AG04450 (cell line): ENCODE measurements around the gene KCNN3. TPM values are rescaled to one million over a fixed set of nuclear protein-coding genes. Genes with fewer than 3 reads are reported as not detected.

ENCODE experiments used
- CTCF ChIA-PET: fragments of 300-600, 350-600 bp; formaldehyde crosslinking; extraction: SDS; loops from one replicate; lab custom pipeline; 2022; ENCODE audit warnings: antibody characterized with exemption, inconsistent platforms; lab: Charles Lee
- POLR2A ChIA-PET: fragments of 350-600 bp; formaldehyde crosslinking; extraction: SDS; loops from one replicate; lab custom pipeline; 2021; ENCODE audit warnings: antibody characterized with exemption, inconsistent platforms; lab: Yijun Ruan, JAX
- DNase-seq: peaks from one replicate; pipeline ENCODE4 v3.0.0-alpha.2; 2011; ENCODE audit warnings: low read depth, low spot score
- H3K27ac ChIP-seq: one replicate; pipeline ENCODE4 v1.5.1; 2012; ENCODE audit warnings: low read depth, low read length, control low read depth
- H3K27me3 ChIP-seq: one replicate; pipeline ENCODE4 v1.6.0; 2012; ENCODE audit warnings: low read length; ENCODE audit not compliant: control insufficient read depth, insufficient read depth
- H3K4me3 ChIP-seq: 2 replicates; pipeline ENCODE4 v1.5.1; 2011; ENCODE audit warnings: mild to moderate bottlenecking, low read depth, low read length, control low read depth
- H3K9me3 ChIP-seq: 2 replicates; pipeline ENCODE4 v1.5.1; 2012; ENCODE audit warnings: low read length; ENCODE audit not compliant: control insufficient read depth, insufficient read depth
- CTCF ChIP-seq: IDR thresholded peaks from 2 replicates; pipeline ENCODE4 v1.5.1; 2011; ENCODE audit warnings: low read depth, low read length, control low read depth, inconsistent platforms
- polyA plus RNA-seq: library from polyadenylated mRNA; depleted of rRNA; stranded (reverse); fragments of >200 nt; gene quantifications from 2 replicates; pipeline ENCODE4 v1.2.3, GENCODE V29; 2011

Gene KCNN3
- polyA plus RNA-seq, 1 experiment, result 0.09 TPM

DNA sequence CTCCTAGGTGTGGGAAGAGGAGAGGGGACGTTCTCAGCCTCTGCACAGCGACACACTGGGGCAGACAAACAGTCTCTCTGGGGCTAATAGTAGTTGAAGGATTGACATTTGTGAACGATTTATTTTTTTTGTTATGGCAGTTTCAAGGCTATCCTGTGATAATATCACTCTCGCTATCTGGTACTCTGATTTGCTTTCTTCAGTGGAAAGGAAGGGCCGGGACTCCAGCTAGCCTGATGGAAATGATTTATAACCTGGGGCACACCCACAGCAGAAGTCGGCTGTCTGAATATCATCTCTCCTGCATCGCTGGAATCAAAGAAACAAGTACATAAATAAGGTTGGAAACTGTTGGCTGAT, 122.7 kb downstream of the KCNN3 start:
- no peak for TF ChIP-seq CTCF
- POLR2A ChIA-PET, result no interaction called here
- no peak overlapping the region for H3K4me3 ChIP-seq
- H3K27ac ChIP-seq, result no peak overlapping the region
- CTCF ChIA-PET, result interaction anchor here (1.0 kb wide), 1 partner anchor 188 kb away, joined by 3 read pairs; no protein-coding TSS in a partner anchor
- DNase-seq, result no peak
- H3K9me3 ChIP-seq, result no peaks in the 10 kb centered on the region
- peaks cover 86% of the 10 kb centered on the region for H3K27me3 ChIP-seq

DNA sequence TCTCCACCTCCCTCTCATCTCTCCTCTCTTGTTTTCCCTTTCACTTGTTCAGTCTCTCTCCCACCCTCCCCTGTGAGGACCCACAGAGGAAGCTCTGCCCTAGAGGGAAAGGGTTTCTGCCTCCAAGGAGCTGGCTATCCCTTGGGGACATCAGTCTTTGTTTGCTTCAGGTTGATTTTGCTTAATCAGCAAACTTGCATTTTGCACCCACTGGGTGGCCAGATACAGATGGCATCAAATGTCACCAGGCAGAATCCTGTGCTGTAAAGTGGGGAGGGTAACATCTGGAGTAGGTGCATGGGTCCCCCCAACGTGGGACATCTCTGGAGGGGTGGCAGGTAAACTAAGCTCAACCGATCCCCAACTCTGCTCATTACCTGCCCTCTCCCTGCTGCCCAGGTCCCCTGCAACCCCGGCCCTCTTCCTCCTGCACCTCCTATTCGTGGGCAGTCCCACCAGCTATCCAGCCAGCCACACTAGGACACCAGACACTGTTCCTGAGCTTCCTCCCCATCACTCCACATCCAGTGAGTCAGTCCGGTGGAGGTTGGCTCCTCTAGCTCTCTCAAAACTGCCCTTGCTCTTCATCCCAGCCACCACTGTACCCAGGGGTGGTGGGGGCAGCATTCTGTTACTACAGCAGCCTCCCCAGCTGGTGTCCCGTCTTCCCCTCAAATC, 123.3 kb downstream of the KCNN3 start:
- Histone ChIP-seq H3K4me3 (no peak overlapping the region), H3K27ac (no peak overlapping the region), H3K27me3 (peaks cover 91% of the 10 kb centered on the region), H3K9me3 (no peaks in the 10 kb centered on the region)
- DNase-seq, result no peak
- TF ChIP-seq CTCF, result no peak
- POLR2A ChIA-PET, result interaction anchor here (0.5 kb wide), 1 partner anchor 138 kb away, joined by 6 read pairs; no protein-coding TSS in a partner anchor
- CTCF ChIA-PET, result interaction anchor here (1.0 kb wide), 1 partner anchor 187 kb away, joined by 3 read pairs; no protein-coding TSS in a partner anchor

DNA sequence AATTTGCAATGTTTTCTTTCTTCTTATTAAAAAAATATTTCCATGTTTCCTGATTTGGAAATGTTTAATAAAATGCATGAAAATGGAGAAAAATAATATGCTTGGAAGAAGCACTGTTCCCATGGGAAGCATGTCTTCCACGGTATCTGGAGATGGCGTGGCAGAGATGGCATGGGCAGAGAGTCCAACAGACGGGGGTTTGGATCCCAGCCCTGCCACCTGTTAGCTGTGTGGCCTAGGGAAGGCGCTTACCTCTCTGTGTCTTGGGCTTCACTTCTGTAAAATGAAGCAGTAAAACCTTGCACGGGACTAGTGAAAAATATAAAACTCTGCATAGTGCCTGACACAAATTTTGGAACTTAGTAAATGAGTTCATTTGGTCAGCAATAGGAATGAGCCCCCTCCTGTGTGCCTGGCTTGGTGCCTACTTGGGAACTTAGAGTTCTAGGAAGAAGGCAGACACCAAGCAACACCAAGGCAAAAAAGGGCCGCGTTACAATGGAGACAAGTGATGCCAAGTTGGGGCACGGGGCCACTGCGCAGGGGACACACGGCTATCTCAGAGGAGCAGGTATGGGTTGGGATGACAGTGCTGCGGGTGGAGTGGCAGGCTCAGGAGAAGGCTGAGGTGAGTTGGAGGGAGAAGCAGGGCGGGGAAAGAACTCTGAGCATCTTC, 124.2 kb downstream of the KCNN3 start:
- peaks cover 86% of the 10 kb centered on the region for H3K27me3 ChIP-seq
- no peak for TF ChIP-seq CTCF
- no peak overlapping the region for H3K27ac ChIP-seq
- no peaks in the 10 kb centered on the region for H3K9me3 ChIP-seq
- no peak overlapping the region for H3K4me3 ChIP-seq
- ChIA-PET CTCF (no interaction called here), POLR2A (no interaction called here)
- no peak for DNase-seq

GRCh38 chr1:154745286-154745731, 124.8 kb downstream of the KCNN3 start:
- ChIA-PET CTCF (interaction anchor here (1.2 kb wide), 1 partner anchor 185 kb away, joined by 4 read pairs; no protein-coding TSS in a partner anchor), POLR2A (no interaction called here)
- no peaks in the 10 kb centered on the region for H3K9me3 ChIP-seq
- peaks cover 80% of the 10 kb centered on the region for H3K27me3 ChIP-seq
- H3K4me3 ChIP-seq, result no peak overlapping the region
- TF ChIP-seq CTCF, result no peak
- DNase-seq, result no peak
- no peak overlapping the region for H3K27ac ChIP-seq
